ENCODE data around the gene CD36.

Gene CD36

GRCh38 chr7:80637911-80638765, at the start of gene CD36:
TSS of gene CD36 (plus strand) at chr7:80638642. CDS start at chr7:80646741, 8,099 bp downstream.
- DNase-seq: no peak

DNA sequence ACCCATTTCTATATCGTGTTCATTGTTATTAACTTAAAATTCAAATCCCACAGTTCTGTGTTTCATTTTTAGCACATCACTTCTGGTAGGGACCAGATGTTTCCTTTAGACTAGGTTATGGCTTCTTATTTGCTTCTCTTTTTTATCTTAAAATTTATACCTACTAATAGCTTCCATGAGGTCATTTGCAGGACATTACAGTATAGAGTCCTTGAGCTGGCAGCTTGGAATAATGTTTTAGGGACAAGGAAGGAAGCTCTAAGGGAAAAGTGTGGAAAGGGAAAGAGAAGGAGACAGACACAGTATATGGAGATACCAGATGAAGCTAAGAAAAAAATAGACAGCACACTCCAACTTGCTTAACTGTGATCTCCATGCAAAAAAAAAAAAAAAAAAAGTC, 48.8 kb upstream of the CD36 start:
- DNase-seq: no peak

DNA sequence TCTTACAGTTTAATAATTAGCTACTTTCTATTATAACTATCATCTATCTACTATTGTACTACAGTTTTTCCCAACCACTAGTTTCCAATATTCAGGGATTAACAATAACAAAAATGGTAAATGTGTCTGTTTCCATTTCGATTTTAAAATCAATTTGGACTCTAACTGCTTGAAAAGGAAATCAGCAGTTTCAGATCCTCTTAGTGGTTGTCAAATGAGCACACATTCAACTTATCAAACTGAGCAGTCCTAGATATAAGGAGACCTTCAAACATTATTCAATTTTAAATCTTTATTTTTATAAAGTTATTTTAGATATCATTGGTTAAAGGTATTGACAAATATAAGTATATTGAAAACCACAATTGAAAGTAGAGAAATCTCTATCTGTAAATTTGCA, 46.8 kb upstream of the CD36 start:
- DNase-seq: no peak

- DNase-seq: no peak
These were observed 44.4 kb upstream of the CD36 start for GRCh38 chr7:80593869-80594586.

- DNase-seq: no peak
These were observed 41.4 kb upstream of the CD36 start for GRCh38 chr7:80596933-80597517.

- DNase-seq: no peak
These were observed 40.6 kb upstream of the CD36 start for GRCh38 chr7:80597875-80598274.

DNA sequence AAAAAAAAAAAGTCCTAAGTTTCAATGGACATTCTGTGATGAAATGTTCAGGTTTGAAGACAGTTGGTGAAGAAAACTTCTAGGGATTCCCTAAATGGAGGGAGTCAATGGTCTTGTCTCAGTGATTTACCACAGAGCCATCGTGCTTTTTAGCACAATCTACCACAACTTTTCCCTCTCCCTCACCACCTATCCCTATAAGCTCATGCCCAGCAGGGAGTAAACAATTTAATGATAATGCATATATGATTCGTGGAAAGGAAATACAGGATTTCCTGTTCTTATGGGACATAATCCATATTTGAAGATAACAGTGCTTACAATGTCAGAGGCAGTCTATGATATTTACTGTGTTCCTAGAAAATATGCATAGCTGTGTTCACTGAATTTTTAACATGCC, 38.4 kb upstream of the CD36 start:
- DNase-seq: no peak

GRCh38 chr7:80601999-80602398, 36.4 kb upstream of the CD36 start:
- DNase-seq: no peak

DNA sequence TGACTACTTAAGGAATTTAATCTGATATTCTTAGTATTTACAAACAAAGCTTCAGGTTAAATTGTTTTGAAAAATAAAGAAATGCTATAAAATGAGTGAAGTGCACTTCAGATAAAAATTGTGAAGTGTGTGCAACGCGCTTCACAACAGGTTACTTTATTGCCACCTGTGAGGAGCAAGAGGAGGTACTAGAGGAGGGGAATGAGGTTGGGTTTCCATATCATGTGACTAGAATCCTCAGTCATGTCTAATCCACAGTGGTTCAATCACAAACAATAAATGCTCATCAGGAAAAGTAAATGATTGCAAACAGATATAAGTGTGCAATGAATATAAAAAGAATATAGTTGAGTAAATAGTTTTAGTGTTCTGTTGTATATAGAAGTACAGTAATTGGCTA, 34.5 kb upstream of the CD36 start:
- DNase-seq: no peak

DNA sequence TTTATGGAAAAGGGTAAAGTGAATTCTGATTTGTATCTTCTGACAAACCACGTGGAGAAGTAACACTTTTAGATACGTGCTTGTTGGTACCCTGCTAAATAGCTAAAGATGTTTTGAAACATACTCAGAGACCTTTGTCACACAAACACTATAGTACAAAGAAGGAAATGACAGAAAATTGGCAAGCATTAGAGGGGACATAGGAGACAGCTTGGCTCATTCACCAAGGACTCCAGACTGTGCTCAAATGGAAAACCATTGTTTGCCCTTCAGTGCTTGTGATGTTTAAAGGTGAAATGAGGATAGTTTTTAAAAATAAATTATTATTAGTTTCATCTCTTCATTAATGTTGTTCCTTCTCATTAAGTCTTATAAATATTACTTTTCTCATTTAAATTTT, 34.0 kb upstream of the CD36 start:
- no peak for DNase-seq

- no peak for DNase-seq
These were observed 31.3 kb upstream of the CD36 start for GRCh38 chr7:80607136-80607535.

DNA sequence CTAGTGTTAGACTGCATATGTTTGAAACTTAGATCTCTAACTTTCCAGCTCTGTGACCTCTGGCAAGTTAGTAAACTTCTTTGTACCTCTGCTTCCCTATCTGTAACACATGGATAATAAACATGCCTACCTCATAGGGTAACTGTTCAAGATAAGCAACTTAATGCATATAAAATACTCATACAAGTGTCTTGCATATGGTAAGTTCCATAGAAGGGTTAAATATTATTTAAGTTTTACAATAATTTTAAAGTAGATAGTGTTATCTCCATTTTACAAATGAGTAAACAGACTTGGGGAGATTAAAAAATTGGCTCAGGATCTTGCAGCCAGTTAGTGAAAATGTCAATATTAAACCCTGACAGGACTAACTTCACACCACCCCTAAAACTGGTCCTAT, 30.1 kb upstream of the CD36 start:
- no peak for DNase-seq

- no peak for DNase-seq
These were observed 28.7 kb upstream of the CD36 start for GRCh38 chr7:80609751-80610150.

GRCh38 chr7:80611353-80611752, 27.1 kb upstream of the CD36 start:
- DNase-seq: no peak

GRCh38 chr7:80611779-80612178, 26.7 kb upstream of the CD36 start:
- no peak for DNase-seq

DNA sequence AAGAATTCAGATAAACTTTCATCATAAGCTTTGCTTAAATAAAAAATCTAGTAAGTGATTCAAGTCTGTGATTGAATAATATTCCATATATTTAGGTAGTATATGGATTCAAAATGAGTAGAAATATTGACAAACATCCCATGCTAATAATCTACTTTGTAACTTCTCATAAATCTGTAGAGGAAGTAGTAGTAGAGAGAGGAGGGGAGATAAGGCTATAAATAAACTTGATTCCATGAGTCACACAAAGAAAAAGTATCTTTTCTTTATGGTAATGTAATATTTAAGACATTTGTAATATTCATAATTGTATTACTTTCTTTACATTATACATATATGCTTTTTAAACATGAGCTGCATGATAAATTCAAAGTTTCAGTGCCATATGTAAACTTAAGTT, 25.6 kb upstream of the CD36 start:
- no peak for DNase-seq

DNA sequence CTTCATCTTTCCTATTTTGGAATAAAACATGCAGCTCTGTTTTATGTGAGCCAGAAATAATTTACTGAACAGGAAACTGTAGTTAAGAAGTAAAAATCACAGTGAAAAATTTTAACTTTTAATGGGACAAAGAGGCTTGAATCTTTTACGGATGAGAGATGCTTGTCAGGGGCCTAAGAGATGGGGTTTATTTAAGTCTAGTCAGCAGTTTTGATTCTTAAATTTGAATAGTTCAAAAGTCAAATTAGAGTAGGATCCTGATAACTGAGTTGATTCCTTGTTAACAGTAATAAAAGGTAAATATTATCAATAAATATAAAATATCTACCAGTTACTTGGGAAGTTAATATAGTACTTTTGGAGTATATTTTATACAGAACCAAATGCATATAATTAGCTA, 24.9 kb upstream of the CD36 start:
- no peak for DNase-seq

DNA sequence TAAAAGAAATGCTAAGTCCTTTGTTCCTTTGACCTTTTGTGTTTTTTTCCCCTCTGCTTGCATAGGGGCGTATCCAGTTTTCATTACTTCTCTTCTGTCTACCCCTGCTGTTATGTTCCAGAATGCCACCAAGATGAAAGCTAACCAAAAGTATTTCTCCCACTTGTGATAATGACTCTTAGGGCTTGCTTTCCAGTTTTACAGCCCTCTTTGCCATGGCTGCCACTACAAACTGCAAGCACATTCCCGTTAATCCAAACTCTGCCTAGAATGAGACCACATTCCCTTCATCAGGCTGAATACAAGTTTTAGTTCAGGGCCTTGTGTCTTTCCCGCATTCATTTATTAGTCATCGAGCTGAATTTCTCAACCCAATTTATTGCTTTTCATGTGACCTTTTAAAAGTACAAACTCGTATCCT, 23.6 kb upstream of the CD36 start:
- DNase-seq: no peak

DNA sequence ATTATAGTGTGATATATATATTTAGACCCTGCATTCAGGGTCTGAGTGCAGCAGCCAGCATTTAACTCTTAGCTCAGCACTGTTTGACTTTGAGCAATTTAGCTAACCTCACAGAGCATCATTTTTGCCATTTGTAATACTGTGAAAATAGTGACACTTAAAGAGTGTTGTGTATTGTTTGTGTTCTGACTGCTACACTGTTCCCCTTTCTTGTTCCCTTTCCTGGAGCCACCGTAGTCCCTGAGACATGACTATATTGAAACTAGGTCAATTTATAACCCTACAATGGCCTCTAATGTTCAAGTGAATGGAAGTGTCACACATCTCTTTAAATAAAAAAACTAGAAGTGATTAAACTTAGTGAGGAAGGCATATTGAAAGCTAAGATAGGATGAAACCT, 20.3 kb upstream of the CD36 start:
- DNase-seq: no peak

DNA sequence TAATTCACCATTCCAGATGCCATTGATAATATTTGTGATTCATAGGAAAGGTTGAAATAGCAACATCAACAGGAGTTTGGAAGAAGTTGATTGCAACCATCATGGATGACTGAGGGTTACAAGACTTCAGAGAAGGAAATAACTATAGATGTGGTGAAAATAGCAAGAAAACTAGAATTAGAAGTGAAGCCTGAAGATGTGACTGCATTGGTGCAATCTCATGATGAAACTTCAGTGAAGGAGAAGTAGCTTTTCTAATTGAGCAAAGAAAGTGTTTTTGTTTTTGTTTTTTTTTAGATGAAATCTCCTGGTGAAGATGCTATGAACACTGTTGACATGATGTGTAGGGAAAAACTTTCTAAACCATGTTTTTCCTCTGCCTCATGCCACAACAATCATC, 18.7 kb upstream of the CD36 start:
- DNase-seq: no peak

DNA sequence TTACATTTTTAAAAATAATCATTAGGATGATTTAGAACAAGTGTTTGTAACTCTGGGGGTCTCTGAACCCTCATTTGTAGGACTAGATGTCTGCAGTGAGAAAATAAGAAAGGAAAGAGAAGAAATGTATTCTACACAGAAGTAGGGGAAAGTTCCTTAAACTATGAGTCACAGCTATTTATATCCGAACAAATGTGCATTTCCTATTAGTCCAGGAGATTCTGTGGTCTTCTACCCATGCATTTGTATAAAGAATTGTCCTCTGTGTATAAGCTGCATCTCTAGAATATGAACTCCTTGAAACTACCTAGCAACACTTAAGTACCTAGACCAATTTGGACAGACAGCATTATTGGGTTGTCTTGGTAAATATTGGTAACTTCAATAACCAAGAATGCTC, 15.9 kb upstream of the CD36 start:
- no peak for DNase-seq

DNA sequence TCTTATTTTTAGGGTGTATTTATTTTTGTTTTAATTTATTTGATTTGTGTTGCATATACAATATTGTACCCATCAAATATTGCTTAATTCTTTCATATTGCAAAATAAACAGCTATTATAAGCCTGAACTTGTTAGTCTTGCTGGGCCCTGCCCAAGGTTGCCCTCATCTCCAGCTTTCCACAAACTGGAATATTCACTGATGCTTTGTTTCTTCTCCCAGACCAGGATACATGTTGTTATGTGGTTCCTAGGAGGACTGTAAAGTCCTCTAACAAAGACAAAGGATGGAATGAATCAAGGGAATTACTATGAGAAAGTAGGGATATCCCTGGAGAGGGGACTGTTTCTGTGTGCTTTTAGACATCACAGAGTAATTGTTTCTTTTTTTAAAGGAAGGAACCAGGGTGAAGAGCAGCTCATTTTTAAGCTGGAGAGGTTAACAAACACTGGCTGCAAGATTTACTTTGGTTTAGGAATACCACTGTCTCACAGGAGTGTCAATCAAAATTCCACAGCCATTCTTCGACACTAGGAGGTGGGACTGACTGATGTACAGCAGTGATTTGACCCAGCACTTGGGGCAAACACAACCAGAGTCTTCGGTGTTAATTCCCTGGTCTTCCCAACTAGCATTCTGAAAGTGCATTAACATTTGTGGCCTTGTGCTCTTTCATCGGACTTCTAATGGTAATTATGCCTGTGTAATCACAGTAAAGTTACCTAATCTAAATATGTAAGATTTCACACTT, 14.8 kb upstream of the CD36 start:
- no peak for DNase-seq

DNA sequence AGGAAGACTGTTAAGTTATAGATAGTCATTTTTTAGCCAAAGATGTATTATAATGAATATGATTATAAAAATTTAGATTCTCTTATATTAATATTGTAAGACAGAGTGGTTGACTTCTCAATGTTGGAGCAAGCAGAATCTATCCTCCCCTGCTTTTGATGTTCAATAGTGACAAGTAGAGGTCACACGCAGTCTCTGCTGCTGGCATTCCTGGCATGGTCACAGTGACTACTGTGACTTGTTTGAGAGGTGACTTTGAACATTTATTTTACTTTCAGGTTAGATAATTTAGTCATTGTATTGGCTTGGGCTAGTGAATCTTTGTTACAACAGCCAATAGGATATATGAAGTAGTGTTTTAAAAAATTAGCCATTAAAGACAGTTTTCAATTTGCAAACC, 13.7 kb upstream of the CD36 start:
- DNase-seq: no peak
